ENCODE results near the gene SLC8A2.

SLC8A2 gene

GRCh38 chr19:47498561-47498960 is 26.9 kb upstream of the SLC8A2 start:
- Histone ChIP-seq H2BK5ac (ENCODE audit: low read depth, low read length, poor library complexity, severe bottlenecking) (no peak overlapping the region), H2BK120ac (ENCODE audit: low read depth, low read length) (no peak overlapping the region), H3K36me3 (ENCODE audit: control insufficient read depth in 1 of 2, insufficient read depth in 2 of 2, low read depth in 1 of 2, low read length in 2 of 2) (peaks cover 82 to 87% of the 10 kb centered on the region in 2 experiments), H4K8ac (ENCODE audit: low read length) (no peak overlapping the region), H3K79me1 (replicated peaks; ENCODE audit: low read length, poor library complexity, severe bottlenecking) (peaks cover 71% of the 10 kb centered on the region), H3K9ac (ENCODE audit: low read length) (no peak overlapping the region), H2AFZ (ENCODE audit: low read depth, low read length) (no peak overlapping the region), H2BK15ac (ENCODE audit: low read depth, poor library complexity, severe bottlenecking) (no peak overlapping the region), H2AK5ac (ENCODE audit: low read length, severe bottlenecking) (no peak overlapping the region), H3K23ac (ENCODE audit: low read length in 2 of 2) (no peak overlapping the region), H4K91ac (ENCODE audit: low read length) (no peak overlapping the region), H3K14ac (ENCODE audit: low read length in 2 of 2) (no peak overlapping the region), H3K4me3 (ENCODE audit: insufficient read depth in 1 of 2, low read depth in 1 of 2, low read length in 2 of 2) (no peak overlapping the region), H3K4me2 (ENCODE audit: low read length, poor library complexity, severe bottlenecking) (no peak overlapping the region), H3K4ac (ENCODE audit: low read depth in 1 of 2, low read length in 2 of 2) (no peak overlapping the region), H3K4me1 (ENCODE audit: control insufficient read depth, insufficient read depth, low read depth, low read length) (peaks cover 4% of the 10 kb centered on the region), H3K27ac (ENCODE audit: low read length, poor library complexity, severe bottlenecking) (no peak overlapping the region), H3K9me3 (ENCODE audit: control insufficient read depth, low read length) (no peaks in the 10 kb centered on the region), H2BK12ac (ENCODE audit: low read length in 2 of 2) (no peak overlapping the region), H3K18ac (ENCODE audit: low read depth in 1 of 2, low read length in 2 of 2) (no peak overlapping the region), H3K27me3 (ENCODE audit: control insufficient read depth in 1 of 2, insufficient read depth in 1 of 2, low read length in 2 of 2) (no peaks in the 10 kb centered on the region)
- WGBS = 98% methylated on average over 5 of the region's 5 CpGs
- DNase-seq = no peak

- Histone ChIP-seq H2AFZ (ENCODE audit: low read depth, low read length) (no peak overlapping the region), H3K27me3 (ENCODE audit: control insufficient read depth in 1 of 2, insufficient read depth in 1 of 2, low read length in 2 of 2) (no peaks in the 10 kb centered on the region), H3K4ac (ENCODE audit: low read depth in 1 of 2, low read length in 2 of 2) (no peak overlapping the region), H4K8ac (ENCODE audit: low read length) (no peak overlapping the region), H2AK5ac (ENCODE audit: low read length, severe bottlenecking) (no peak overlapping the region), H3K9me3 (ENCODE audit: control insufficient read depth, low read length) (no peaks in the 10 kb centered on the region), H3K36me3 (ENCODE audit: control insufficient read depth in 1 of 2, insufficient read depth in 2 of 2, low read depth in 1 of 2, low read length in 2 of 2) (peaks cover 80 to 88% of the 10 kb centered on the region in 2 experiments), H3K4me3 (ENCODE audit: insufficient read depth in 1 of 2, low read depth in 1 of 2, low read length in 2 of 2) (no peak overlapping the region), H3K27ac (ENCODE audit: low read length, poor library complexity, severe bottlenecking) (no peak overlapping the region), H2BK15ac (ENCODE audit: low read depth, poor library complexity, severe bottlenecking) (no peak overlapping the region), H2BK5ac (ENCODE audit: low read depth, low read length, poor library complexity, severe bottlenecking) (no peak overlapping the region), H3K9ac (ENCODE audit: low read length) (no peak overlapping the region), H2BK120ac (ENCODE audit: low read depth, low read length) (no peak overlapping the region), H3K4me1 (ENCODE audit: control insufficient read depth, insufficient read depth, low read depth, low read length) (peaks cover 4% of the 10 kb centered on the region), H3K18ac (ENCODE audit: low read depth in 1 of 2, low read length in 2 of 2) (no peak overlapping the region), H3K4me2 (ENCODE audit: low read length, poor library complexity, severe bottlenecking) (no peak overlapping the region), H3K23ac (ENCODE audit: low read length in 2 of 2) (no peak overlapping the region), H2BK12ac (ENCODE audit: low read length in 2 of 2) (no peak overlapping the region), H3K79me1 (replicated peaks; ENCODE audit: low read length, poor library complexity, severe bottlenecking) (peaks cover 67% of the 10 kb centered on the region), H4K91ac (ENCODE audit: low read length) (no peak overlapping the region), H3K14ac (ENCODE audit: low read length in 2 of 2) (no peak overlapping the region)
- no peak for DNase-seq
- WGBS = 92% methylated on average over 14 of the region's 14 CpGs
Observed at GRCh38 chr19:47497821-47498520, 26.3 kb upstream of the SLC8A2 start.

- Histone ChIP-seq H2BK120ac (ENCODE audit: low read depth, low read length) (no peak overlapping the region), H3K14ac (ENCODE audit: low read length in 2 of 2) (no peak overlapping the region), H3K79me1 (replicated peaks; ENCODE audit: low read length, poor library complexity, severe bottlenecking) (peaks cover 65% of the 10 kb centered on the region), H2BK12ac (ENCODE audit: low read length in 2 of 2) (no peak overlapping the region), H2AFZ (ENCODE audit: low read depth, low read length) (no peak overlapping the region), H3K27me3 (ENCODE audit: control insufficient read depth in 1 of 2, insufficient read depth in 1 of 2, low read length in 2 of 2) (no peaks in the 10 kb centered on the region), H4K91ac (ENCODE audit: low read length) (no peak overlapping the region), H3K23ac (ENCODE audit: low read length in 2 of 2) (no peak overlapping the region), H3K4me1 (ENCODE audit: control insufficient read depth, insufficient read depth, low read depth, low read length) (peaks cover 6% of the 10 kb centered on the region), H4K8ac (ENCODE audit: low read length) (no peak overlapping the region), H2BK15ac (ENCODE audit: low read depth, poor library complexity, severe bottlenecking) (no peak overlapping the region), H2BK5ac (ENCODE audit: low read depth, low read length, poor library complexity, severe bottlenecking) (no peak overlapping the region), H2AK5ac (ENCODE audit: low read length, severe bottlenecking) (no peak overlapping the region), H3K27ac (ENCODE audit: low read length, poor library complexity, severe bottlenecking) (no peak overlapping the region), H3K18ac (ENCODE audit: low read depth in 1 of 2, low read length in 2 of 2) (no peak overlapping the region), H3K36me3 (ENCODE audit: control insufficient read depth in 1 of 2, insufficient read depth in 2 of 2, low read depth in 1 of 2, low read length in 2 of 2) (peaks cover 75 to 91% of the 10 kb centered on the region in 2 experiments), H3K9ac (ENCODE audit: low read length) (no peak overlapping the region), H3K4ac (ENCODE audit: low read depth in 1 of 2, low read length in 2 of 2) (no peak overlapping the region), H3K4me2 (ENCODE audit: low read length, poor library complexity, severe bottlenecking) (no peak overlapping the region), H3K9me3 (ENCODE audit: control insufficient read depth, low read length) (no peaks in the 10 kb centered on the region), H3K4me3 (ENCODE audit: insufficient read depth in 1 of 2, low read depth in 1 of 2, low read length in 2 of 2) (no peak overlapping the region)
- WGBS = 94% methylated on average over 23 of the region's 23 CpGs
- no peak for DNase-seq
Observed at GRCh38 chr19:47497050-47497766, 25.5 kb upstream of the SLC8A2 start.

DNA sequence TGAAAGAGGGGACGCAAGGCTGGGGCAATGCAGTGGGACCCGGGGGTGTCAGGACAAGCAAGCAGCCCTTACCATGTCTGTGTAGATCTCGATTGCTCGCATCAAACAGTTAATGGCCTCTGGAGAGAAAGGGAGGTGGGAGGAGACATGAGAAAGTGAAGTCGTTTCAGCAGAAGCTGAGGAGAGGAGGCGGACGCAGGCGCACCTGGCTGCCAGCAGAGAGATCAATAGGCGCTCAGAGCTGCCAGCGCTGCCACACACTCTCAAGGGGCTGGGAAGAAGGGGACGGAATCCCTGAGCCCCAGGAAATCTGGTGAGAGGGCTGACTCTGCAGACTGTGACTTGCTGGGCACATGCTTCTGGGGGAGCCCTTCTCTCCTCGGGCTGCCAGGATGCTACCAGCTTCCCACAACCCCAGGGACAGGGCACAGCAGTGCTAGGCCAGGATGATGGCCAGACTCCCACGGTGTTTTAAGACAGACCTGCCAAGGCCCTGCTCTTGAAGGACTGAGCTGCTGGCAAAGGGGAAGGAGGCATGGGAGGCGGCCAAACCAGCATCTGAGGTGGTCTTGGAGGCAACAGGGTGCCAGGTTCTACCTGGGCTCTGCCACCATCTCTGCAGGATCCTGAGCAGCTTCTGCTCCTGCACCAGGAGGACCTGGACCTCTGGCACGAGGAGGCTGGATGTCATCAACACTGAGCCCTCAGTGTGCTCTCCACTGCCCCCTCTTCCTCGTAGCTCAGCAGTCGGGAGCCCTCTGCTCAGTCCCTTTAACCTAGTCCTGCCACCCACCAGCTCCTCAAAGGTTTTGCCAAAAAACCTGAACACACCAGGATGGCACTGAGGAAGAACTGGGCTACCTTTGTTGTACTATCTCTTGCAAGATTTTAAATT is 24.0 kb upstream of the SLC8A2 start:
- no peak overlapping the region for H3K27ac ChIP-seq (ENCODE audit: low read length, poor library complexity, severe bottlenecking)

More for the DNA sequence above, 24.0 kb upstream of the SLC8A2 start:
- Histone ChIP-seq H2BK12ac (ENCODE audit: low read length in 2 of 2) (no peak overlapping the region), H3K18ac (ENCODE audit: low read depth in 1 of 2, low read length in 2 of 2) (no peak overlapping the region), H4K8ac (ENCODE audit: low read length) (no peak overlapping the region), H3K79me1 (replicated peaks; ENCODE audit: low read length, poor library complexity, severe bottlenecking) (peaks cover 56% of the 10 kb centered on the region), H3K4me3 (ENCODE audit: insufficient read depth in 1 of 2, low read depth in 1 of 2, low read length in 2 of 2) (no peak overlapping the region), H2AFZ (ENCODE audit: low read depth, low read length) (no peak overlapping the region), H4K91ac (ENCODE audit: low read length) (no peak overlapping the region), H2BK15ac (ENCODE audit: low read depth, poor library complexity, severe bottlenecking) (no peak overlapping the region), H3K9ac (ENCODE audit: low read length) (no peak overlapping the region), H2AK5ac (ENCODE audit: low read length, severe bottlenecking) (no peak overlapping the region), H3K23ac (ENCODE audit: low read length in 2 of 2) (no peak overlapping the region), H3K14ac (ENCODE audit: low read length in 2 of 2) (no peak overlapping the region), H3K4me2 (ENCODE audit: low read length, poor library complexity, severe bottlenecking) (no peak overlapping the region), H3K4me1 (ENCODE audit: control insufficient read depth, insufficient read depth, low read depth, low read length) (peaks cover 6% of the 10 kb centered on the region), H2BK5ac (ENCODE audit: low read depth, low read length, poor library complexity, severe bottlenecking) (no peak overlapping the region), H3K4ac (ENCODE audit: low read depth in 1 of 2, low read length in 2 of 2) (no peak overlapping the region), H3K27me3 (ENCODE audit: control insufficient read depth in 1 of 2, insufficient read depth in 1 of 2, low read length in 2 of 2) (no peaks in the 10 kb centered on the region), H2BK120ac (ENCODE audit: low read depth, low read length) (no peak overlapping the region), H3K9me3 (ENCODE audit: control insufficient read depth, low read length) (no peaks in the 10 kb centered on the region), H3K36me3 (ENCODE audit: control insufficient read depth in 1 of 2, insufficient read depth in 2 of 2, low read depth in 1 of 2, low read length in 2 of 2) (peaks cover 87 to 95% of the 10 kb centered on the region in 2 experiments)
- no peak for DNase-seq
- 92% methylated on average over 17 of the region's 17 CpGs for WGBS
